Measurements from ENCODE around the gene AP2A1. TPM values are rescaled to one million over a fixed set of nuclear protein-coding genes. Genes with fewer than 3 reads are reported as not detected.

Gene AP2A1
- polyA plus RNA-seq, 1 donor from 2014 or later, result 40.8 TPM

GRCh38 chr19:49829721-49830120, 62.9 kb downstream of the AP2A1 start:
- Histone ChIP-seq H3K4me3 (ENCODE audit: low read length) (no peak overlapping the region), H3K9me2 (ENCODE audit: insufficient read depth, low read length) (no peaks in the 10 kb centered on the region), H3K4me2 (ENCODE audit: low read length) (no peak overlapping the region), H3K27me3 (ENCODE audit: insufficient read depth, low read depth, low read length) (no peaks in the 10 kb centered on the region), H4K20me1 (ENCODE audit: insufficient read depth) (no peaks in the 10 kb centered on the region), H3K9me3 (ENCODE audit: low read length) (no peaks in the 10 kb centered on the region), H2AFZ (ENCODE audit: low read depth, low read length) (no peak overlapping the region), H3K36me3 (ENCODE audit: insufficient read depth, low read length) (no peaks in the 10 kb centered on the region), H3K27ac (ENCODE audit: low read length) (no peak overlapping the region), H3K9ac (ENCODE audit: low read length) (no peak overlapping the region), H3F3A (ENCODE audit: insufficient read depth, low read length, poor library complexity, severe bottlenecking) (no peaks in the 10 kb centered on the region), H3K79me2 (replicated peaks; ENCODE audit: insufficient read depth, low read length) (no peaks in the 10 kb centered on the region)
- TF ChIP-seq RAD21 (conservative IDR thresholded peaks at IDR 0.05) (no peak), SMC3 (conservative IDR thresholded peaks at IDR 0.05; ENCODE audit: poor library complexity) (no peak), TAF1 (IDR thresholded peaks at IDR 0.05; ENCODE audit: low read depth) (no peak), EP300 (conservative IDR thresholded peaks at IDR 0.05; ENCODE audit: poor library complexity, severe bottlenecking) (no peak), POLR2AphosphoS5 (IDR thresholded peaks at IDR 0.05) (no peak), REST (IDR thresholded peaks at IDR 0.05; ENCODE audit: borderline replicate concordance) (no peak), EZH2 (IDR thresholded peaks at IDR 0.05; ENCODE audit: borderline replicate concordance, insufficient read depth, low read length, poor library complexity, severe bottlenecking) (no peak), MXI1 (conservative IDR thresholded peaks at IDR 0.05; ENCODE audit: poor library complexity, severe bottlenecking) (no peak)
- TF ChIP-seq, protein P1, sequence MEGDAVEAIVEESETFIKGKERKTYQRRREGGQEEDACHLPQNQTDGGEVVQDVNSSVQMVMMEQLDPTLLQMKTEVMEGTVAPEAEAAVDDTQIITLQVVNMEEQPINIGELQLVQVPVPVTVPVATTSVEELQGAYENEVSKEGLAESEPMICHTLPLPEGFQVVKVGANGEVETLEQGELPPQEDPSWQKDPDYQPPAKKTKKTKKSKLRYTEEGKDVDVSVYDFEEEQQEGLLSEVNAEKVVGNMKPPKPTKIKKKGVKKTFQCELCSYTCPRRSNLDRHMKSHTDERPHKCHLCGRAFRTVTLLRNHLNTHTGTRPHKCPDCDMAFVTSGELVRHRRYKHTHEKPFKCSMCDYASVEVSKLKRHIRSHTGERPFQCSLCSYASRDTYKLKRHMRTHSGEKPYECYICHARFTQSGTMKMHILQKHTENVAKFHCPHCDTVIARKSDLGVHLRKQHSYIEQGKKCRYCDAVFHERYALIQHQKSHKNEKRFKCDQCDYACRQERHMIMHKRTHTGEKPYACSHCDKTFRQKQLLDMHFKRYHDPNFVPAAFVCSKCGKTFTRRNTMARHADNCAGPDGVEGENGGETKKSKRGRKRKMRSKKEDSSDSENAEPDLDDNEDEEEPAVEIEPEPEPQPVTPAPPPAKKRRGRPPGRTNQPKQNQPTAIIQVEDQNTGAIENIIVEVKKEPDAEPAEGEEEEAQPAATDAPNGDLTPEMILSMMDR (IDR thresholded peaks at IDR 0.05; ENCODE audit: poor library complexity, severe bottlenecking), result no peak

DNA sequence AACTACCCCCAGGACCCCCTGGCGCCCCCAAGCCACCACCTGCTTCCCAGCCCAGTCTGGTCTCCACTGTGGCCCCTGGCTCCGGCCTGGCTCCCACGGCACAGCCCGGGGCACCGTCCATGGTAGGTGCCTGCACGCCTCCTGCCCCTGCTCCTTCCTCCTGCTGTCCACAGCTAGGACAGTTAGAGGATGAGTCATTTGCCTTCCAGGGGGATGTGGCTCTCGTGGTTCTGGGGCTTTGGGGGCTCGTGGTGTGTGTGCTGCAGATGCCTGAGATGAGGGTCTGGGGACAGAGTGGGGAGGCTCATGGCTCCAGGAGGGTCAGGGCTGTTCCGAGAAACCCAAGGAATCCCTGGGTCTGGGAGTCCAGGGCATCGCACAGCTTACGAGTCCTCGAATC, 64.0 kb downstream of the AP2A1 start:
- H3K9ac ChIP-seq (ENCODE audit: low read length), result no peak overlapping the region
- no peak overlapping the region for H3K4me2 ChIP-seq (ENCODE audit: low read length)
- no peaks in the 10 kb centered on the region for H3K27me3 ChIP-seq (ENCODE audit: insufficient read depth, low read depth, low read length)
- H3K27ac ChIP-seq (ENCODE audit: low read length), result no peak overlapping the region
- H3K36me3 ChIP-seq (ENCODE audit: insufficient read depth, low read length), result no peaks in the 10 kb centered on the region
- no peaks in the 10 kb centered on the region for H3K9me3 ChIP-seq (ENCODE audit: low read length)
- H2AFZ ChIP-seq (ENCODE audit: low read depth, low read length), result no peak overlapping the region
- H3K4me3 ChIP-seq (ENCODE audit: low read length), result no peak overlapping the region
- TF ChIP-seq RAD21 (conservative IDR thresholded peaks at IDR 0.05), result no peak
- no peak for TF ChIP-seq EZH2 (IDR thresholded peaks at IDR 0.05; ENCODE audit: borderline replicate concordance, insufficient read depth, low read length, poor library complexity, severe bottlenecking)
- TF ChIP-seq, protein P1 (IDR thresholded peaks at IDR 0.05; ENCODE audit: poor library complexity, severe bottlenecking), result no peak
- TF ChIP-seq REST (IDR thresholded peaks at IDR 0.05; ENCODE audit: borderline replicate concordance), result no peak
- no peak for TF ChIP-seq SMC3 (conservative IDR thresholded peaks at IDR 0.05; ENCODE audit: poor library complexity)
- TF ChIP-seq POLR2AphosphoS5 (IDR thresholded peaks at IDR 0.05), result no peak
- no peak for TF ChIP-seq EP300 (conservative IDR thresholded peaks at IDR 0.05; ENCODE audit: poor library complexity, severe bottlenecking)
- TF ChIP-seq TAF1 (IDR thresholded peaks at IDR 0.05; ENCODE audit: low read depth), result no peak
- no peak for TF ChIP-seq MXI1 (conservative IDR thresholded peaks at IDR 0.05; ENCODE audit: poor library complexity, severe bottlenecking)
- H3K9me2 ChIP-seq (ENCODE audit: insufficient read depth, low read length), result no peaks in the 10 kb centered on the region
- no peaks in the 10 kb centered on the region for H4K20me1 ChIP-seq (ENCODE audit: insufficient read depth)
- H3K79me2 ChIP-seq (replicated peaks; ENCODE audit: insufficient read depth, low read length), result no peaks in the 10 kb centered on the region
- no peaks in the 10 kb centered on the region for H3F3A ChIP-seq (ENCODE audit: insufficient read depth, low read length, poor library complexity, severe bottlenecking)

Data from neural cell (in vitro differentiated cells).